ENCODE measurements around the gene SKAP2. TPM values are rescaled to one million over a fixed set of nuclear protein-coding genes. Genes with fewer than 3 reads are reported as not detected.

Gene SKAP2
- polyA plus RNA-seq, 1 experiment: 16.0 TPM

DNA sequence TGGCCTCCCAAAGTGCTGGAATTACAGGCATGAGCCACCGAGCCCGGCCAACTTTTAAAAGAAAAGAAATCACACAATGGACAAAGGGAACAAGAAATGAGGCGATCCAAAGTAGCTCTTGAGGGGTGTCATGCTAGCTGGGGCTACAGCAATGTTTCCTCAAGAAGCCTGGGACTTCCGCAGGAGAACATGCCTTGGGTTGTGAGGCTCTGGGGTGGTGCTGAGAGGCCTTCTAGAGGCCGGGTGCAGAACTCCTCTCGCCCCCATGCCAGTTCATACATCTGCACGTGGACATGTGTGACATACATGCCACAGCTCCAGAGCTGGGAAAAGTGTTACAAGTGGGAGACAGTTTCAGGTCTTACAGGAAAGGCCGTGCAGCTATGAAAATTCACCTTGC lies 238.2 kb downstream of the SKAP2 start:
- Histone ChIP-seq H3K4me3 (ENCODE audit: low read depth, low read length) (no peak overlapping the region), H3K27ac (ENCODE audit: low read depth, low read length) (no peak overlapping the region), H3K27me3 (ENCODE audit: control insufficient read depth, insufficient read depth, low read length) (peaks cover 14% of the 10 kb centered on the region), H3K9me3 (ENCODE audit: control insufficient read depth, insufficient read depth, low read length) (no peaks in the 10 kb centered on the region; the same call in 1 of the 2 replicates)
- POLR2A ChIA-PET: no interaction called here
- DNase-seq (ENCODE audit: low read depth, low spot score): no peak
- TF ChIP-seq, protein P1, sequence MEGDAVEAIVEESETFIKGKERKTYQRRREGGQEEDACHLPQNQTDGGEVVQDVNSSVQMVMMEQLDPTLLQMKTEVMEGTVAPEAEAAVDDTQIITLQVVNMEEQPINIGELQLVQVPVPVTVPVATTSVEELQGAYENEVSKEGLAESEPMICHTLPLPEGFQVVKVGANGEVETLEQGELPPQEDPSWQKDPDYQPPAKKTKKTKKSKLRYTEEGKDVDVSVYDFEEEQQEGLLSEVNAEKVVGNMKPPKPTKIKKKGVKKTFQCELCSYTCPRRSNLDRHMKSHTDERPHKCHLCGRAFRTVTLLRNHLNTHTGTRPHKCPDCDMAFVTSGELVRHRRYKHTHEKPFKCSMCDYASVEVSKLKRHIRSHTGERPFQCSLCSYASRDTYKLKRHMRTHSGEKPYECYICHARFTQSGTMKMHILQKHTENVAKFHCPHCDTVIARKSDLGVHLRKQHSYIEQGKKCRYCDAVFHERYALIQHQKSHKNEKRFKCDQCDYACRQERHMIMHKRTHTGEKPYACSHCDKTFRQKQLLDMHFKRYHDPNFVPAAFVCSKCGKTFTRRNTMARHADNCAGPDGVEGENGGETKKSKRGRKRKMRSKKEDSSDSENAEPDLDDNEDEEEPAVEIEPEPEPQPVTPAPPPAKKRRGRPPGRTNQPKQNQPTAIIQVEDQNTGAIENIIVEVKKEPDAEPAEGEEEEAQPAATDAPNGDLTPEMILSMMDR (IDR thresholded peaks at IDR 0.05; ENCODE audit: low read depth, low read length): no peak
- CTCF ChIA-PET: interaction anchor here (1.5 kb wide), 1 partner anchor 41 kb away, joined by 3 read pairs; no protein-coding TSS in a partner anchor

DNA sequence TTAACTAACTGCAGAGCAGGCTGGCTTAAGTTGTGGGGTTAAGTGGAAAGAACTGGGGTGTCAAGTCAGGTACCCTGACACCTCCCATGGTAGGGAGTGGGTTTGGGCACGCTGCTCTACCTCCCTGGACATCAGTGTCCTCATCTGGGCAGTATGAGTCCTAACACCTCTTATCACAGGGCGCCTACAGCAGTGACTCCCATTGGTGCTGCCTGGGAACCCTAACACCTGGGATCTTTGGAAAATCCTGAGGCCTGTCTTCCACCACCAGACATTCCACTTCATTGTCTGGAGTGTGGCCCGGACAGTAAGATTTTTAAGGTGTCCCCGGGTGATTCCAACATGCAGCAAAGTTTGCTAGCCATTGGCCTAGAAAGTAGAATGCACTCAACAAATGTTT lies 239.1 kb downstream of the SKAP2 start:
- CTCF ChIA-PET: no interaction called here
- Histone ChIP-seq H3K27ac (ENCODE audit: low read depth, low read length) (no peak overlapping the region), H3K4me3 (ENCODE audit: low read depth, low read length) (no peak overlapping the region), H3K9me3 (ENCODE audit: control insufficient read depth, insufficient read depth, low read length) (no peaks in the 10 kb centered on the region; the same call in 1 of the 2 replicates), H3K27me3 (ENCODE audit: control insufficient read depth, insufficient read depth, low read length) (peaks cover 14% of the 10 kb centered on the region)
- POLR2A ChIA-PET: no interaction called here
- DNase-seq (ENCODE audit: low read depth, low spot score): no peak
- TF ChIP-seq, protein P1 (IDR thresholded peaks at IDR 0.05; ENCODE audit: low read depth, low read length): no peak

DNA sequence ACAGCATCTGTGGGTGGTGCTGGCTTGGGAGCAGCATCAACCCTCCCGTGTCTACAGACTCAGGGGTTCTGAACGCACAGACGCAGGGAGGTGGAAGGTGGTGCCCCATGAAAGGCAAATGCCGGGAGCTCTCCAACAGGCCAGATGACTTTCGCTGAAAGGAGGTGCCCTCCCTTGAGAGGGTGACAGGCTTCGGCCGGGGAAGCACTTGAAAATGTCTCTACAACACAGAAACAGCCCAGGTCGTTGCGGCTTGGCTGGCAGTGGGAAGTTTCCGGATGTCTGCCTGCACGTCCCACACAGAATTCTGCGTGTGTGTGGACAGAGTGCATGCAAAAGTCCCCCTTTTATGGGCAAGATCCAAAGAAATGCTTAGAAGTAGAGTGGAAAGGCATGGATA lies 239.6 kb downstream of the SKAP2 start:
- H3K9me3 ChIP-seq (ENCODE audit: control insufficient read depth, insufficient read depth, low read length): no peaks in the 10 kb centered on the region; the same call in 1 of the 2 replicates
- TF ChIP-seq, protein P1 (IDR thresholded peaks at IDR 0.05; ENCODE audit: low read depth, low read length): no peak
- ChIA-PET CTCF (no interaction called here), POLR2A (no interaction called here)
- peaks cover 14% of the 10 kb centered on the region for H3K27me3 ChIP-seq (ENCODE audit: control insufficient read depth, insufficient read depth, low read length)
- no peak for DNase-seq (ENCODE audit: low read depth, low spot score)
- H3K4me3 ChIP-seq (ENCODE audit: low read depth, low read length): no peak overlapping the region
- H3K27ac ChIP-seq (ENCODE audit: low read depth, low read length): no peak overlapping the region

DNA sequence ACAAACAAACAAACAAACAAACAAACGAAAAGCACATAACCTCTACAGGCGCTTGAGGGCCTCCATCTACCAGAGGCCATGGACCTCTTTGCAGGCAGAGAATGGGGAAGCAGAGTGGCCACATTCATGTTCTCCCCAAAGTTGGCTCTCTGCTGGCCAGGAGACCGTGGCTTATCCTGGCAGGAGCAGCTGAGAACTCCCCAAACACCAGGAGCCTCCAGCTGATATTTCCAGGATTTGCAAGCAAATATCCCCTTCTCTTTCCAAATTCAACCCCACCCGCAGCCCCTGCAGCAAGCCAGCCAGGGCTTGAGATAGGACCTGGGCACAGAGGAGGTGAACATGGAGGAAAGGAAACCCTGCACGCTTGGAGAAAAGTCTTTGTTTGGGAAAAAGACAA lies 240.0 kb downstream of the SKAP2 start:
- H3K9me3 ChIP-seq (ENCODE audit: control insufficient read depth, insufficient read depth, low read length): no peaks in the 10 kb centered on the region; the same call in 1 of the 2 replicates
- CTCF ChIA-PET: no interaction called here
- TF ChIP-seq, protein P1 (IDR thresholded peaks at IDR 0.05; ENCODE audit: low read depth, low read length): no peak
- no peak for DNase-seq (ENCODE audit: low read depth, low spot score)
- POLR2A ChIA-PET: no interaction called here
- H3K27ac ChIP-seq (ENCODE audit: low read depth, low read length): no peak overlapping the region
- H3K4me3 ChIP-seq (ENCODE audit: low read depth, low read length): no peak overlapping the region
- peaks cover 14% of the 10 kb centered on the region for H3K27me3 ChIP-seq (ENCODE audit: control insufficient read depth, insufficient read depth, low read length)

DNA sequence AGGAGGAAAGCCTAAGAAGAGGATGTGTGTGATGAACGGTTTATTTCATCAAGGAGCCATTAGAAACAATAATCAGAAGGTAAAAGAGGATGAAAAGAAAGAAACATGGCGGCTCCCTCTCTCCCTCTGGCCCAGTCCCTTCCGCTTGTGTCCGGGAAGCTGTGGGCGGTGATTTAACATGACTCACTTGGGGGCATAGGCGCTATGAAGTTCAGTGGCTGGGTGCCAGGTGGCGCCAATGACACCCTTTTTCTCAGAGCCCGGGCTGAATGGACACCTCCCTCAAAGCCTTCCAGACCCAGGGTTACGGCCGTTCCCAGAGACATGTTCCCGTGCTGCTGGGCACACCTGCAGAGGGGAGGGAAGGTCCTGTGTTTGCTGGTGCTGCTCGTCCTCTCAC lies 244.0 kb downstream of the SKAP2 start:
- Histone ChIP-seq H3K4me3 (ENCODE audit: low read depth, low read length) (no peak overlapping the region), H3K27me3 (ENCODE audit: control insufficient read depth, insufficient read depth, low read length) (peaks cover 5% of the 10 kb centered on the region), H3K9me3 (ENCODE audit: control insufficient read depth, insufficient read depth, low read length) (no peaks in the 10 kb centered on the region; the same call in 1 of the 2 replicates), H3K27ac (ENCODE audit: low read depth, low read length) (no peak overlapping the region)
- ChIA-PET CTCF (no interaction called here), POLR2A (no interaction called here)
- no peak for DNase-seq (ENCODE audit: low read depth, low spot score)
- TF ChIP-seq, protein P1 (IDR thresholded peaks at IDR 0.05; ENCODE audit: low read depth, low read length): no peak

Measured in AG04450 (cell line).